HepG2 (cell line): ENCODE measurements around the gene SETD3. TPM values are rescaled to one million over a fixed set of nuclear protein-coding genes. Genes with fewer than 3 reads are reported as not detected.

Experiments
- ATAC-seq: fragments of 200-7000 bp; cut with Tn5 transposase; 3 replicates; pipeline ENCODE4 v1.9.1; 2020; ENCODE audit warnings: mild to moderate bottlenecking, moderate library complexity
- BruUV-seq: library from RNA; stranded (reverse); fragments of 400-500 nt; replicated peaks from 2 replicates; lab custom pipeline; 2021; lab: Mats Ljungman, UMichigan
- CTCF ChIA-PET: fragments of 300-600 bp; formaldehyde crosslinking; extraction: SDS; loops from one replicate; lab custom pipeline; 2021; ENCODE audit warnings: low total read pairs, inconsistent platforms, low intra/inter-chr PET ratio; lab: Yijun Ruan, JAX
- POLR2A ChIA-PET: fragments of 350-600 bp; sonication (Branson Sonifier 250); formaldehyde crosslinking; loops from one replicate; lab custom pipeline; 2020; ENCODE audit warnings: antibody characterized with exemption, inconsistent platforms; lab: Yijun Ruan, JAX
- DNase-seq: peaks from one replicate; pipeline ENCODE4 v3.0.0-alpha.2; 2015; ENCODE audit warnings: low spot score
- FAIRE-seq: peaks from 3 replicates; lab custom pipeline; 2011; peaks lifted over from hg19 to GRCh38; lab: Jason Lieb, UNC
- H2AFZ ChIP-seq: one replicate; pipeline ENCODE4 v1.6.1; 2011; ENCODE audit warnings: low read length, inconsistent platforms
- H3K27ac ChIP-seq: fragments of 300-600 bp; 3 replicates; pipeline ENCODE4 v1.8.0; 2011; ENCODE audit warnings: mixed run types, mild to moderate bottlenecking, mixed read lengths, low read length, inconsistent platforms; ENCODE audit not compliant: insufficient read depth; ENCODE audit errors: extremely low read length
- H3K27me3 ChIP-seq, 2 experiments: fragments of 200-600 bp in 1 of 2; 2 replicates in 1 of 2; 3 replicates in 1 of 2; pipeline versions ENCODE4 v1.6.0 to v1.8.0; 2011; ENCODE audit warnings: low read length in 2 of 2, mild to moderate bottlenecking in 2 of 2, moderate library complexity in 2 of 2, inconsistent platforms in 1 of 2; ENCODE audit not compliant: insufficient read depth in 2 of 2, control insufficient read depth in 1 of 2
- H3K36me3 ChIP-seq, 2 experiments: fragments of 200-600 bp in 1 of 2; replicated peaks in 1 of 2; 2 replicates in 1 of 2; 3 replicates in 1 of 2; pipeline versions ENCODE4 v1.5.1 to v1.8.0; 2011; ENCODE audit warnings: low read length in 2 of 2, inconsistent platforms in 1 of 2; ENCODE audit not compliant: insufficient read depth in 2 of 2, control insufficient read depth in 1 of 2
- H3K4me1 ChIP-seq: 2 replicates; pipeline ENCODE4 v1.5.1; 2012; ENCODE audit warnings: low read length, inconsistent platforms; ENCODE audit not compliant: insufficient read depth
- H3K4me2 ChIP-seq: 2 replicates; pipeline ENCODE4 v1.6.0; 2011; ENCODE audit warnings: low read depth, low read length, inconsistent platforms
- H3K4me3 ChIP-seq, 3 experiments: fragments of 200-600 bp in 1 of 3; sonication (generic), shearing (Covaris generic) in 1 of 3; replicated peaks in 1 of 3; 2 replicates each; pipeline ENCODE4 v1.5.1; 2011 to 2016; ENCODE audit warnings: low read length in 3 of 3, inconsistent platforms in 2 of 3, low read depth in 2 of 3, mild to moderate bottlenecking in 2 of 3, control low read depth in 1 of 3, mixed read lengths in 1 of 3; ENCODE audit not compliant: insufficient read depth in 1 of 3
- H3K79me2 ChIP-seq: one replicate; pipeline ENCODE4 v1.6.1; 2011; ENCODE audit warnings: low read length, inconsistent platforms; ENCODE audit not compliant: insufficient read depth
- H3K9ac ChIP-seq: 2 replicates; pipeline ENCODE4 v1.6.0; 2011; ENCODE audit warnings: mild to moderate bottlenecking, low read depth, low read length, inconsistent platforms; ENCODE audit not compliant: insufficient read depth
- H3K9me3 ChIP-seq: 2 replicates; pipeline ENCODE4 v1.5.1; 2012; ENCODE audit warnings: mild to moderate bottlenecking, low read length
- H4K20me1 ChIP-seq: 2 replicates; pipeline ENCODE4 v1.6.0; 2011; ENCODE audit warnings: inconsistent platforms, mild to moderate bottlenecking, low read length, moderate library complexity; ENCODE audit not compliant: insufficient read depth
- AGO2 ChIP-seq: fragments of 200-400 bp; formaldehyde crosslinking; optimal IDR thresholded peaks from 2 replicates; pipeline ENCODE3; 2017; ENCODE audit warnings: mild to moderate bottlenecking, low read depth, low read length, moderate library complexity
- MZF1 ChIP-seq: sonication (generic); formaldehyde crosslinking; IDR thresholded peaks from 2 replicates; pipeline ENCODE4 v1.8.1; 2023; ENCODE audit warnings: mild to moderate bottlenecking, missing genetic modification reagents, borderline replicate concordance
- NR3C1 ChIP-seq: sonication (generic); formaldehyde crosslinking; IDR thresholded peaks from 2 replicates; pipeline ENCODE4 v1.4.0; 2020; ENCODE audit warnings: missing genetic modification reagents
- ZFP36 ChIP-seq: fragments of 150-350 bp; IDR thresholded peaks from 2 replicates; pipeline ENCODE4 v1.6.1; 2018; ENCODE audit warnings: borderline replicate concordance, low read length, low read depth; ENCODE audit not compliant: partially characterized antibody
- ZNF138 ChIP-seq: sonication (generic); formaldehyde crosslinking; IDR thresholded peaks from 2 replicates; pipeline ENCODE4 v1.5.0; 2020; ENCODE audit warnings: mild to moderate bottlenecking, low read depth, missing genetic modification reagents
- ZNF232 ChIP-seq: sonication (generic); formaldehyde crosslinking; IDR thresholded peaks from 2 replicates; pipeline ENCODE4 v1.4.0; 2020; ENCODE audit warnings: missing genetic modification reagents, borderline replicate concordance
- ZNF326 ChIP-seq: sonication (generic); formaldehyde crosslinking; IDR thresholded peaks from 2 replicates; pipeline ENCODE4 v1.4.0; 2020; ENCODE audit warnings: missing genetic modification reagents, borderline replicate concordance
- ZNF383 ChIP-seq: sonication (generic); formaldehyde crosslinking; IDR thresholded peaks from 2 replicates; pipeline ENCODE4 v1.4.0; 2020; ENCODE audit warnings: missing genetic modification reagents, mild to moderate bottlenecking, borderline replicate concordance
- WGBS: methylation state at CpG from one replicate; pipeline ENCODE4 v1.1.6; 2017; ENCODE audit warnings: low lambda C conversion rate; 5-methylcytosine and 5-hydroxymethylcytosine counted together
- in situ Hi-C: cut with HindIII; loops from 2 replicates; pipeline ENCODE4 v1.10.0; 2017; ENCODE audit warnings: low pct_unique_long_range_greater_than_20kb; ENCODE audit not compliant: extremely low pct_ligation_motif_present
- intact Hi-C: fragments of 100-400 bp; cut with micrococcal nuclease; formaldehyde crosslinking; loops from one replicate; pipeline ENCODE4 v1.10.0; 2022; ENCODE audit not compliant: unreplicated experiment
- polyA plus RNA-seq, 8 experiments: library from polyadenylated mRNA; depleted of rRNA in 3 of 8; stranded (reverse) in 7 of 8; unstranded in 1 of 8; fragments of >200 nt; fragmentation: Illumina TruSeq in 4 of 8; extraction: Trizol in 4 of 8; gene quantifications; 2 replicates each; pipeline versions ENCODE4 v1.2.1 to v1.2.3, GENCODE V29; 2011 to 2016; ENCODE audit warnings: low read depth in 4 of 8, missing spikeins in 1 of 8, mixed read lengths in 1 of 8; ENCODE audit not compliant: insufficient read depth in 1 of 8
- total RNA-seq, 5 experiments: library from RNA; depleted of rRNA; stranded (reverse); fragments of >200 nt; fragmentation: Illumina TruSeq; extraction: Trizol; gene quantifications; 2 replicates each; pipeline ENCODE4 v1.2.3, GENCODE V29; 2016; ENCODE audit warnings: low read depth in 1 of 5
- TF ChIP-seq, protein P1 (sequence below): sonication (generic); formaldehyde crosslinking; conservative IDR thresholded peaks from 2 replicates; pipeline ENCODE4 v1.5.0; 2020; ENCODE audit warnings: missing genetic modification reagents

SETD3 gene
- total and polyA plus RNA-seq, 2 of the 13 experiments (the other 11 are each of a cell fraction or from before 2014, with no cell fraction given) = 30.3 to 67.1 TPM

DNA sequence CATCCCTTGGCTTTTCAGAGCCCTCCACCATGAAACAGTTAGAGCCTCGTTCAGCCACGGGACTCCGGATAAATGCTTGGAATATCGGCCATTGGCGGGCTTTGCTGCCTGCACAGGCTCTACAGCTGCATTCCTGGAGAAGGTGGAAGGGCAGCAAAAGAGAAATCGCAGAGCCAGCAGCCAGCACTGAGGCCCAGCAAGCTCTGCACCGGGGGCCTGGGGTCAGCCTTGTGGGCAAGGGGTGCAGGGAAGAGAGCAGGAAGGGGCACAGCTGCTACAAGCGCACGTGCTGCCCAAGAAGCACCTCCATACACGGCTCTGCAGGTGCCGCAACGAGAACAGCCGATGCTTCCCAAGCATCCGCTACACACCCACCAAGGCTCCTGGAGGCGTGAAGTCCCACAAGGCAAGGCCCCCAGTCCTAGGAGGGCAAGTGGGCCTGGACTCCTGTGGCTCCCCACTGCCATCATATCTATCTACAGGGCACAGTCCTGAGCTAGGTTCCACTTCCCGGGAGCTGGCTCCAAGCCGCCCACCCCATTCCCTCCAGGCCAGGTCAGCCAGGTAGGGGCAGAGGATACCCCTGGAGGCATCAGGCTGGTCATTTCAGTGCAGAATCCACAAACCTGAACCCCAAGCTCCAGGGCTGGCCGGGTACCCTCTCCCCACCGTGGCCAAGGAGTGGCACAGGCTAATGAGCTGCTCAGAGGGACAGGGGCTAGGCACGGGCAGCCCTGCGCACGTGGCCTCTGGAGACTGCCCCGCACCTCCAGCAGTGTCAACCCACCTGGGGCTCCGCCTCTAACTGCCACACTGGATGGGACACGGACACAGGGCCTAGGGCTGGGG is 40.7 kb upstream of the SETD3 start (continued):
- no peak for TF ChIP-seq ZNF383 (CRISPR knock-in tag)
- no peak for TF ChIP-seq MZF1

DNA sequence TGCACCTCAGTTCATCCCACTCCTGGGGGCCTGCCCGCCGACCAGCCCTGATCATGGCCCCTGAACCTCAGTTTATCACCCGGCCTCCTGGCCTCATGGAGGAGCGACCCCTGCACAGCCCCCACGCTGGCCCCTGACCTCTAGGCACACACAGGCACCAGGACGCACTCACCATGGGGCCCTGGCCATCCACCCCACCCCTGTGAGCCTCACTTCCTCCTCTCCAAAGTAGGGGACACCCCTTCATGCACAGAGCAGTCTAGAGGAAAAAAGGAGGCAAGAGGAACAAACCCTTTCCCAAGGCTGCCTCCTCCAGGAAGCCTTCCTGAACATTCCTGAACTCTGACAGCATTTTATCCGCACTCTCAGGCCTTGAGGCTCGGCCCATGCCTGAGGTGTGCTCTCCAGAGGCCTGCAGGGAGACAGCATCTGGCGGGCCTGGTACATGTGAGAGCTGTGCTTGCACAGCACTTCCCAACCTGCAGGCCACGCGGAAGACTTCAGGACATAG is 40.0 kb upstream of the SETD3 start:
- Histone ChIP-seq H3K4me1 (peaks cover 21% of the 10 kb centered on the region), H3K4me2 (no peak overlapping the region), H3K36me3 (peaks cover 8 to 22% of the 10 kb centered on the region in 2 experiments; a peak in 4 of 5 replicates), H2AFZ (no peak overlapping the region), H3K27ac (no peak overlapping the region), H4K20me1 (peaks cover 24% of the 10 kb centered on the region; the same call in 1 of the 2 replicates), H3K4me3 (no peak overlapping the region), H3K9me3 (no peaks in the 10 kb centered on the region), H3K9ac (no peak overlapping the region), H3K27me3 (no peaks in the 10 kb centered on the region), H3K79me2 (peaks cover 6% of the 10 kb centered on the region)
- TF ChIP-seq ZNF326 (CRISPR knock-in tag) (no peak), ZNF232 (CRISPR knock-in tag) (no peak), NR3C1 (no peak), ZFP36 (peak; percentile 83), AGO2 (peak; percentile 27), ZNF138 (no peak)
- TF ChIP-seq, protein P1, sequence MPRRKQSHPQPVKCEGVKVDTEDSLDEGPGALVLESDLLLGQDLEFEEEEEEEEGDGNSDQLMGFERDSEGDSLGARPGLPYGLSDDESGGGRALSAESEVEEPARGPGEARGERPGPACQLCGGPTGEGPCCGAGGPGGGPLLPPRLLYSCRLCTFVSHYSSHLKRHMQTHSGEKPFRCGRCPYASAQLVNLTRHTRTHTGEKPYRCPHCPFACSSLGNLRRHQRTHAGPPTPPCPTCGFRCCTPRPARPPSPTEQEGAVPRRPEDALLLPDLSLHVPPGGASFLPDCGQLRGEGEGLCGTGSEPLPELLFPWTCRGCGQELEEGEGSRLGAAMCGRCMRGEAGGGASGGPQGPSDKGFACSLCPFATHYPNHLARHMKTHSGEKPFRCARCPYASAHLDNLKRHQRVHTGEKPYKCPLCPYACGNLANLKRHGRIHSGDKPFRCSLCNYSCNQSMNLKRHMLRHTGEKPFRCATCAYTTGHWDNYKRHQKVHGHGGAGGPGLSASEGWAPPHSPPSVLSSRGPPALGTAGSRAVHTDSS = no peak
- no TSS peak for BruUV-seq
- WGBS = 96% methylated on average over 5 of the region's 11 CpGs
- in situ Hi-C loops (loop anchor here (5.0 to 10.0 kb wide), 2 partner anchors 112 to 364 kb away; no protein-coding TSS in a partner anchor), intact Hi-C loops (no loop called here)
- DNase-seq (no peak), FAIRE-seq (no peak), ATAC-seq (no peak)
- ChIA-PET CTCF (no interaction called here), POLR2A (interaction anchor here (1.4 kb wide), 1 partner anchor 32 kb away, joined by 3 read pairs; no protein-coding TSS in a partner anchor)
